H9 (cell line): Measurements from ENCODE around the gene NRXN2. TPM values are rescaled to one million over a fixed set of nuclear protein-coding genes. Genes with fewer than 3 reads are reported as not detected.

Source experiments
- DNase-seq: peaks from one replicate; pipeline ENCODE4 v3.0.0-alpha.2; 2017
- H2AFZ ChIP-seq: one replicate; pipeline ENCODE4 v1.6.1; 2013; ENCODE audit warnings: mild to moderate bottlenecking, low read length, control low read depth, moderate library complexity
- H2AK5ac ChIP-seq: 2 replicates; pipeline ENCODE4 v1.6.1; 2013; ENCODE audit warnings: low read length, control low read depth, mixed read lengths; ENCODE audit not compliant: insufficient read length
- H2BK120ac ChIP-seq: one replicate; pipeline ENCODE4 v1.6.1; 2013; ENCODE audit warnings: low read depth, mild to moderate bottlenecking, low read length, control low read depth, inconsistent platforms; ENCODE audit not compliant: poor library complexity, severe bottlenecking
- H2BK12ac ChIP-seq: 2 replicates; pipeline ENCODE4 v1.6.1; 2013; ENCODE audit warnings: low read length, control low read depth, mixed read lengths, low read depth; ENCODE audit not compliant: insufficient read length
- H2BK15ac ChIP-seq: 2 replicates; pipeline ENCODE4 v1.6.1; 2013; ENCODE audit warnings: low read depth, low read length, control low read depth
- H2BK20ac ChIP-seq: one replicate; pipeline ENCODE4 v1.6.1; 2013; ENCODE audit warnings: low read depth, mild to moderate bottlenecking, low read length, control low read depth, inconsistent platforms; ENCODE audit not compliant: poor library complexity, severe bottlenecking
- H2BK5ac ChIP-seq: 2 replicates; pipeline ENCODE4 v1.6.1; 2013; ENCODE audit warnings: low read length, control low read depth, mixed read lengths; ENCODE audit not compliant: insufficient read length
- H3K14ac ChIP-seq: 2 replicates; pipeline ENCODE4 v1.6.1; 2013; ENCODE audit warnings: low read length, control low read depth; ENCODE audit not compliant: insufficient read depth
- H3K18ac ChIP-seq: 2 replicates; pipeline ENCODE4 v1.6.1; 2013; ENCODE audit warnings: low read depth, mild to moderate bottlenecking, mixed read lengths, low read length, control low read depth; ENCODE audit not compliant: insufficient read length
- H3K23ac ChIP-seq: 2 replicates; pipeline ENCODE4 v1.6.1; 2013; ENCODE audit warnings: low read length, control low read depth, mixed read lengths, low read depth; ENCODE audit not compliant: insufficient read length
- H3K23me2 ChIP-seq: 2 replicates; pipeline ENCODE4 v1.6.1; 2013; ENCODE audit warnings: low read depth, mild to moderate bottlenecking, mixed read lengths, low read length, control low read depth; ENCODE audit not compliant: insufficient read length, poor library complexity, severe bottlenecking
- H3K27ac ChIP-seq: 2 replicates; pipeline ENCODE4 v1.5.1; 2013; ENCODE audit warnings: low read length, control low read depth, mixed read lengths, low read depth; ENCODE audit not compliant: insufficient read length
- H3K27me3 ChIP-seq: 2 replicates; pipeline ENCODE4 v1.6.1; 2013; ENCODE audit warnings: low read length, control low read depth, inconsistent platforms; ENCODE audit not compliant: insufficient read depth
- H3K4ac ChIP-seq: 2 replicates; pipeline ENCODE4 v1.6.1; 2013; ENCODE audit warnings: low read depth, mild to moderate bottlenecking, control low read depth, inconsistent platforms, low read length, moderate library complexity
- H3K4me1 ChIP-seq: 2 replicates; pipeline ENCODE4 v1.6.1; 2013; ENCODE audit warnings: low read length, control low read depth, inconsistent platforms; ENCODE audit not compliant: insufficient read depth
- H3K4me2 ChIP-seq: 2 replicates; pipeline ENCODE4 v1.6.1; 2013; ENCODE audit warnings: low read length, control low read depth, mixed read lengths; ENCODE audit not compliant: insufficient read length, insufficient read depth
- H3K56ac ChIP-seq: 2 replicates; pipeline ENCODE4 v1.6.1; 2013; ENCODE audit warnings: low read depth, mild to moderate bottlenecking, mixed read lengths, low read length, control low read depth; ENCODE audit not compliant: insufficient read length
- H3K79me1 ChIP-seq: 2 replicates; pipeline ENCODE4 v1.6.1; 2013; ENCODE audit warnings: low read depth, mild to moderate bottlenecking, moderate library complexity, low read length, control low read depth, inconsistent platforms; ENCODE audit not compliant: insufficient read depth, poor library complexity, severe bottlenecking
- H3K79me2 ChIP-seq: 2 replicates; pipeline ENCODE4 v1.6.1; 2013; ENCODE audit warnings: low read length, control low read depth, inconsistent platforms; ENCODE audit not compliant: insufficient read depth
- H3K9ac ChIP-seq: 2 replicates; pipeline ENCODE4 v1.6.1; 2013; ENCODE audit warnings: low read length, control low read depth, mixed read lengths; ENCODE audit not compliant: insufficient read length; ENCODE audit errors: extremely low read depth
- H3K9me3 ChIP-seq: one replicate; pipeline ENCODE4 v1.6.1; 2013; ENCODE audit warnings: low read depth, low read length, inconsistent platforms; ENCODE audit not compliant: control insufficient read depth
- H3T11ph ChIP-seq: one replicate; pipeline ENCODE4 v1.6.1; 2013; ENCODE audit warnings: mild to moderate bottlenecking, low read length, control low read depth, inconsistent platforms
- H4K20me1 ChIP-seq: one replicate; pipeline ENCODE4 v1.6.1; 2013; ENCODE audit not compliant: control insufficient read depth, insufficient read length, insufficient read depth
- H4K5ac ChIP-seq: 2 replicates; pipeline ENCODE4 v1.6.1; 2013; ENCODE audit warnings: low read depth, mild to moderate bottlenecking, mixed read lengths, low read length, control low read depth; ENCODE audit not compliant: insufficient read length
- H4K8ac ChIP-seq: replicated peaks from 2 replicates; pipeline ENCODE4 v1.6.1; 2013; ENCODE audit warnings: low read length, control low read depth, mixed read lengths, low read depth; ENCODE audit not compliant: insufficient read length
- H4K91ac ChIP-seq: 2 replicates; pipeline ENCODE4 v1.6.1; 2013; ENCODE audit warnings: low read depth, mild to moderate bottlenecking, moderate library complexity, mixed read lengths, low read length, control low read depth; ENCODE audit not compliant: insufficient read length
- H3K27ac Mint-ChIP-seq, 3 experiments: 2 replicates in 2 of 3; 3 replicates in 1 of 3; pipeline ENCODE4 v1.8.0; 2020 to 2021; ENCODE audit warnings: mixed read lengths in 3 of 3, mild to moderate bottlenecking in 1 of 3, moderate library complexity in 1 of 3
- H3K27me3 Mint-ChIP-seq: 2 replicates; pipeline ENCODE4 v1.8.0; 2021; ENCODE audit warnings: low read depth, mild to moderate bottlenecking, moderate library complexity, mixed read lengths
- H3K36me3 Mint-ChIP-seq, 3 experiments: 2 replicates in 2 of 3; 3 replicates in 1 of 3; pipeline ENCODE4 v1.8.0; 2020 to 2021; ENCODE audit warnings: low read depth in 3 of 3, mixed read lengths in 3 of 3; ENCODE audit not compliant: insufficient read depth in 1 of 3
- H3K4me1 Mint-ChIP-seq, 2 experiments: 2 replicates each; pipeline ENCODE4 v1.8.0; 2020; ENCODE audit warnings: mixed read lengths in 2 of 2
- H3K4me3 Mint-ChIP-seq, 2 experiments: 2 replicates in 1 of 2; 3 replicates in 1 of 2; pipeline ENCODE4 v1.8.0; 2020 to 2021; ENCODE audit warnings: mild to moderate bottlenecking in 2 of 2, mixed read lengths in 2 of 2, moderate library complexity in 1 of 2
- H3K9me3 Mint-ChIP-seq, 2 experiments: 2 replicates in 1 of 2; 3 replicates in 1 of 2; pipeline ENCODE4 v1.8.0; 2020; ENCODE audit warnings: mild to moderate bottlenecking in 2 of 2, mixed read lengths in 2 of 2, moderate library complexity in 1 of 2
- CTCF ChIP-seq: fragments of 200-600 bp; sonication (generic); conservative IDR thresholded peaks from 3 replicates; pipeline ENCODE4 v1.8.0; 2021; ENCODE audit warnings: antibody characterized with exemption, mild to moderate bottlenecking
- WGBS: extraction: QIAGEN DNeasy Blood & Tissue Kit; methylation state at CpG from one replicate; pipeline ENCODE4 v1.1.7; 2013; ENCODE audit warnings: missing lambda C conversion rate, low lambda C conversion rate, mixed read lengths; ENCODE audit not compliant: insufficient read length; ENCODE audit errors: extremely low coverage; 5-methylcytosine and 5-hydroxymethylcytosine counted together
- total RNA-seq: library from RNA; stranded (reverse); gene quantifications from 2 replicates; pipeline ENCODE4 v1.2.1, GENCODE V29; 2021

The NRXN2 gene
- total RNA-seq, 1 experiment from 2014 or later: 3.9 TPM

GRCh38 chr11:64712430-64713015 lies 10.5 kb downstream of the NRXN2 start:
- H3K18ac ChIP-seq: no peak overlapping the region
- no peak overlapping the region for H3K14ac ChIP-seq
- no peak for DNase-seq
- no peak overlapping the region for H3K56ac ChIP-seq
- no peak overlapping the region for H2BK15ac ChIP-seq
- H2AFZ ChIP-seq: no peak overlapping the region
- no peaks in the 10 kb centered on the region for H3K79me2 ChIP-seq
- peak overlapping the region; percentile 22 for H3K4me2 ChIP-seq
- no peaks in the 10 kb centered on the region; a peak in 2 of 5 replicates for H3K9me3 Mint-ChIP-seq
- H2BK120ac ChIP-seq: no peak overlapping the region
- no peak overlapping the region for H2AK5ac ChIP-seq
- peaks cover 11% of the 10 kb centered on the region; the same call in 1 of the 2 replicates for H3K4me1 ChIP-seq
- peaks cover 82% of the 10 kb centered on the region for H3K27me3 Mint-ChIP-seq
- H3K27me3 ChIP-seq: peaks cover 9% of the 10 kb centered on the region; the same call in 1 of the 2 replicates
- no peaks in the 10 kb centered on the region for H3K36me3 Mint-ChIP-seq
- no peak for TF ChIP-seq CTCF
- H2BK5ac ChIP-seq: no peak overlapping the region
- H4K20me1 ChIP-seq: no peaks in the 10 kb centered on the region
- no peak overlapping the region for H3K23ac ChIP-seq
- no peak overlapping the region for H3K27ac ChIP-seq
- no peak overlapping the region for H3T11ph ChIP-seq
- no peak overlapping the region for H3K4ac ChIP-seq
- WGBS: no CpG with 5 or more reads among the region's 45 CpGs
- peaks cover 25 to 66% of the 10 kb centered on the region in 2 experiments for H3K4me1 Mint-ChIP-seq
- no peaks in the 10 kb centered on the region for H3K79me1 ChIP-seq
- no peak overlapping the region for H3K27ac Mint-ChIP-seq
- H2BK12ac ChIP-seq: no peak overlapping the region
- no peak overlapping the region for H4K5ac ChIP-seq
- no peak overlapping the region for H4K91ac ChIP-seq
- H4K8ac ChIP-seq: no peak overlapping the region
- H3K9ac ChIP-seq: no peak overlapping the region
- H3K9me3 ChIP-seq: no peaks in the 10 kb centered on the region
- H3K23me2 ChIP-seq: peaks cover 6% of the 10 kb centered on the region
- H2BK20ac ChIP-seq: no peak overlapping the region
- peak overlapping the region; percentile 48 to 79 for H3K4me3 Mint-ChIP-seq
